Forelimb muscle (tissue), 1 donor: ENCODE results near the gene DVL3. TPM values are rescaled to one million over a fixed set of nuclear protein-coding genes. Genes with fewer than 3 reads are reported as not detected.

Source experiments
- DNase-seq: peaks from one replicate; pipeline ENCODE4 v3.0.0-alpha.2; 2013; ENCODE audit warnings: low read depth
- polyA plus RNA-seq: library from polyadenylated mRNA; unstranded; fragments of 120-200 nt; gene quantifications from one replicate; pipeline ENCODE4 v1.2.1, GENCODE V29; 2013; ENCODE audit not compliant: insufficient read length

DVL3 gene
- polyA plus RNA-seq, 1 donor, result 85.7 TPM

GRCh38 chr3:184176377-184177330 is 21.5 kb downstream of the DVL3 start:
- no peak for DNase-seq

DNA sequence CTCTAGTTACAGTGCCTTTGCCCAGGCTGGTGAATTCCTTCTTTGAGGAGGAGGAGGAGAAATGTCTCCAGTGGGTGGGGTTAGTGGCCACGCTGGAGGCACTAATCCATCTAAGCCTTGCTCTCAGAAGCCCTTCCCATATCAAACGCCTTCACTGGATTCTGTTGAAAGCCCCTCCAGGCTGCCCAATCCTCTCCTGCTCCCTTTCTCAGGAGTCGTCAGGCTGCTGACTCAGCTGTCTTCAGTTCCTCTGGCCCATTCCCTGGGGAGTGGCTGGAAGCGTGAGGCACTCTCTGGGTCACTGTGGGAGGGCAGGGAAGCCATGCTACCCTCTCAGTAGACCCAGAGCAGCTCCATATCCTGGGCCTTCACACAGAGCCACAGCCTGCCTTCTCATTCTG is 22.2 kb downstream of the DVL3 start:
- no peak for DNase-seq

- DNase-seq, result no peak
These were observed 22.7 kb downstream of the DVL3 start for GRCh38 chr3:184177767-184178306.

- DNase-seq, result no peak
These were observed 23.5 kb downstream of the DVL3 start for GRCh38 chr3:184178521-184179138.

- DNase-seq, result no peak
These were observed 25.0 kb downstream of the DVL3 start for GRCh38 chr3:184180165-184180564.

- DNase-seq, result no peak
These were observed 26.4 kb downstream of the DVL3 start for GRCh38 chr3:184181596-184181995.

DNA sequence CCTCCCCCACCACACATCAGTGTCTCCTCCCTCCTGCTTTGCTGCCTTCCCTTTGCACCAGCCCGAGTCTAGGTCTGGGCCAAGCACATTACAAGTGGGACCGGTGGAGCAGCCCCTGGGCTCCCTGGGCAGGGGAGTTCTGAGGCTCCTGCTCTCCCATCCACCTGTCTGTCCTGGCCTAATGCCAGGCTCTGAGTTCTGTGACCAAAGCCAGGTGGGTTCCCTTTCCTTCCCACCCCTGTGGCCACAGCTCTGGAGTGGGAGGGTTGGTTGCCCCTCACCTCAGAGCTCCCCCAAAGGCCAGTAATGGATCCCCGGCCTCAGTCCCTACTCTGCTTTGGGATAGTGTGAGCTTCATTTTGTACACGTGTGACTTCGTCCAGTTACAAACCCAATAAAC is 28.5 kb downstream of the DVL3 start:
- DNase-seq, result no peak

GRCh38 chr3:184184546-184185230 is 29.5 kb downstream of the DVL3 start:
- no peak for DNase-seq

DNA sequence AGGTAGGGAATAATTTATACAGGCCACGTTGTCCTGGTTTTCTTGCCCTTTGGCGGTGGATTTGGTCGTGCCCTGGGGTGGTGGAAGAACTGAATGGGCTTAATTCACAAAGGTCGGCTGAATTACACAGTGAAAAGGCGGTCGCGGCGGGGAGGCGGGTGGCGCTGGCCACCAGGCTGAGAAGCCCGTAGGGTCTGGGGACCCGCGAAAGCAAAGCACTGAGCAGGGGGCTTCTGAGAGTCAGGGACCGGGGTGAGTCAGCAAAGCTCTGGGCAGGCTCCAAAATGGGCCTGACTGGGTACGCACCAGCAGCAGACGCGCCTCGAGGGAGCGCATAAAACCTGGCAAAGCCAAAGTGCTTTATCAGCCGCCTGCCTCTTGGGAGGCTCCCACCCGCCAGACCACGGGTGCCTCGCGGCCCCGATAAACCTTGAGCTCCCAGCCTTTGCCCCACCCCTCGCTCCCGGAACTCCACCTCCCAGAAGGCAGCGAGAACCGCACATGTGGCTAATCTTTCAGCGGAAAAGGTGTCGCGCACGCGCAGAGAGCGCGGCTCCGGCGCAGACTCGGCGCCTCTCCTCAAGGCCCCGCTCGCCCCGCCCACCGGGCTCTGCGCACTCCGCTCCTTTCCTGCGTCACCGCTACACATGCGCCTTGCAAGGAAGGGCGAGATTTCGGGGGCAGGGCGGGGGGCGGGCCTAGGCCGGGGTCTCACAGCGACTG is 30.4 kb downstream of the DVL3 start:
- DNase-seq, result peak; percentile 99

GRCh38 chr3:184186184-184186901 is 31.2 kb downstream of the DVL3 start, which contains the start of gene ABCF3:
Gene ABCF3, plus strand, starts transcription at chr3:184186199. Its CDS starts 9 bp downstream, at chr3:184186208.
- DNase-seq, result no peak

DNA sequence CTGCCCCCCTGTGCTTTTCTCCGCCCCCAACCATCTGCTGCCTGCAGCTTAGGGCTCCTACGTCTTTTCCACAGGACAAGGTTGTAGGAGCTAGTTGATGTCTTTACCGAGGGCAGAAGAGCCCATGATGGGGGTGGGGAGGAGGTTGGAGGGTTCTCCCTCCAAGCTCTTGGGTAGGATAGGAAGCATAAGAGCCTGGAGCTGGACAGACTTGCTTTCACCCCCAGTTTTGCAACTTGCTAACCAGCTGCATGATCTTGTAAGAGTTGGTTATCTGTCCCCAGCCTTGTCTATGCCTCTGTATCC is 31.7 kb downstream of the DVL3 start:
- DNase-seq, result no peak

- no peak for DNase-seq
These were observed 32.9 kb downstream of the DVL3 start for GRCh38 chr3:184188080-184188479.

- DNase-seq, result no peak
These were observed 34.2 kb downstream of the DVL3 start for GRCh38 chr3:184189421-184189820.

- no peak for DNase-seq
These were observed 37.7 kb downstream of the DVL3 start for GRCh38 chr3:184192889-184193288.

DNA sequence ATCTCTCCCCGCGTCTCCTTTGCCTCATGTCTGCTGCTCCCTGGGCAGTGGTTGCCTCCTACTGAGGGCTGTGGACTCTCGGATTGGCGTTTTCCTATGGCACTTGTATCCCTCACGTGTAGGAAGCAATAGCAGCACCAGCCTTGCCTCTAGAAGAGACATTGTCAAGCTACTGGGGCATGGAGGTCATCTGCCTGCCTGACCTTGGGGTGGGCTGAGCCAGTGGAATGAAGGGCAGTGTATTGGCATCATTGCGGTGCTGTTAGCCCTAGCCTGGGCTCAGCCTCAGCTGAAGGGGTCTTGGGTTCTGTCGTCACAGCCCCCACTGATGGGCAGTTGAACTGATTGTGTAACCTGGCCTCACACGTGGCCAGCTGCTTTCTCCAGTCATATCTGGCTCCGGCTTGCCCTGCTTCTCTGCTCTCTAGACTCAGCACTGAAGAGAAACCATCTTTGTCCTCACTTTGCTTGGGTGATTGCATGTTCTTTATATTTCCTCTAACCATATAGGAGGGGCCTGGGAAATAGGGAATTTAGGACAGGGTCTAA is 38.9 kb downstream of the DVL3 start:
- no peak for DNase-seq

GRCh38 chr3:184196536-184196935 is 41.4 kb downstream of the DVL3 start:
- no peak for DNase-seq

DNA sequence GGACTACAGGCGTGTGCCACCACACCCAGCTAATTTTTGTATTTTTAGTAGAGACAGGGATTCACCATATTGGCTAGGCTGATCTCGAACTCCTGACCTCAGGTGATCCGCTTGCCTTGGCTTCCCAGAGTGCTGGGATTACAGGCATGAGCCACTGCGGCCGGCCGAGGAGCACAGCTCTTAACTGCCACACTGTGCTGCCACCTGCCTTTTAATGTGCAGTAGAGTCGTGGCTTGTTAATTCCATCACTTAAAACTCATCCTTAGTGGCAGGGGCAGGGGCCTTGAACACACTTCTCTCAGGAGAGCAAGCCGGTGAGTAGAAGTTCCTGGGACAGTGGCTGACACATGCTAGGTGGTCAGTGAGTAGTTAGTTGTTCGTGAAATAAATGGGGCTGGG is 43.3 kb downstream of the DVL3 start:
- no peak for DNase-seq

- DNase-seq, result no peak
These were observed 45.6 kb downstream of the DVL3 start for GRCh38 chr3:184200825-184201224.

DNA sequence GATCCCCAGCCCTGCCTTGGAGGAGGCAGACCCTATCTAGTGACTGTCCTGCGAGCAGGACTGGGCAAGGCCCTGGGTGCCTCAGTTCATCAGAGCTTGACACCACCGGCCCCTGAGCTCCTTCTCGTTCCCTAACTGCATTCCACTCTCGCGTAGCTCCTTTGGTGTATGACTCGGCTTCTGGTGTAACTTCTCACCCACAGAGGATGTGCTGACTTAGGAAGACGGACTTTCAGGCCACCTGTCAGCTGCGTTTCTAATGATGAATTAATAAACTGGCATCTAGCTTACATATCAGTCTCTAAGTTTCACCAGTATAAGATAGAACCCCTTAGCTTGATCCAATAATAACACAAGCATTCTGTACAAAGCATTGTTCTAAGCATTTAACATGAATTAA is 48.3 kb downstream of the DVL3 start:
- no peak for DNase-seq

DNA sequence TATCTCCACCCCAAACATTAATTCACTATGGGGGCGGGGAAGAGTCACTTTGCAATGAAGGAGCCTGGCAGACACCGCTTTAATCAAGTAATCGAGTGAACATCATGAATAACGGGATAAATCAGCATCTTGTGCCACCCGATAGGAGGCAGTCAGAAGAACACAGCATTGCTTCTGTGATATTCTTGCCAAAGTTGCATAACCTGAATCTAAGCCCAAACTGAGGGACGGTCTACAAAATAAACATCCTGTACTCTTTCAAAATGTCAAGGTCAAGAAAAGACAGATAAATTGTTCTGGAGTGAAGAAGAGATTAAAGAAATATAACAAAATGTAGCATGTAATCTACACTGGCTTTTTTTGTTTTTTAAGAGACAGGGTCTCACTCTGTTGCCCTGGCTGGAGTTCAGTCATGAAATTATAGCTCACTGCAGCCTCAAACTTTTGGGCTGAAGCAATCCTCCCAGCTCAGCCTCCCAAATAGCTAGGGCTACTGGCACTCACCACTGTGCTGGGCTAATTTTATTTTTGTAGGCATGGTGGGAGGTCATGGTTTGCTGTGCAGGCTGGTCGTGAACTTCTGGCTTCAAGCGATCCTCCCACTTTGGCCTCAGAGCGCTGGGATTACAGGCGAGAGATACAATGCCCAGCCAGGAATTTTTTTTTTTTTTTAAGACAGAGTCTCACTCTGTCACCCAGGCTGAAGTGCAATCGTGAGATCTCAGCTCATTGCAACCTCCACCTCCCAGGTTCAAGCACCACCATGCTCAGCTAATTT is 54.2 kb downstream of the DVL3 start:
- no peak for DNase-seq
